ENCODE results near the gene PTPN23. TPM values are rescaled to one million over a fixed set of nuclear protein-coding genes. Genes with fewer than 3 reads are reported as not detected.

The PTPN23 gene
- total RNA-seq, 3 donors from 2014 or later (not counting 1 experiment from before 2014, with no cell fraction given): 49.3 to 73.6 (median 52.0) TPM

- H3K4me1 ChIP-seq (ENCODE audit: control insufficient read depth, insufficient read depth, low read length): no peaks in the 10 kb centered on the region
- over 99% methylated on average over 7 of the region's 7 CpGs for WGBS (ENCODE audit: insufficient coverage)
- H3K27ac ChIP-seq (ENCODE audit: low read length): no peak overlapping the region
- no peaks in the 10 kb centered on the region for H3K27me3 Mint-ChIP-seq (ENCODE audit: low read depth in 2 of 2)
- H3K4me3 Mint-ChIP-seq: no peak overlapping the region
- TF ChIP-seq CTCF (IDR thresholded peaks at IDR 0.05): no peak
- H3K27me3 ChIP-seq (ENCODE audit: control insufficient read depth, insufficient read depth, low read length): no peaks in the 10 kb centered on the region
- no peak for DNase-seq
- H3K9me3 ChIP-seq (ENCODE audit: control insufficient read depth, insufficient read depth, low read length): no peaks in the 10 kb centered on the region
- ATAC-seq: no peak
- no peaks in the 10 kb centered on the region for H3K9me3 Mint-ChIP-seq
- H3K36me3 Mint-ChIP-seq: no peaks in the 10 kb centered on the region
- intact Hi-C loops (cut with micrococcal nuclease): no loop called here
- H3K27ac Mint-ChIP-seq: peak overlapping the region; percentile 56 to 65
- H3K4me3 ChIP-seq (ENCODE audit: low read length): no peak overlapping the region
- peaks cover 0 to 5% of the 10 kb centered on the region in 2 donors for H3K4me1 Mint-ChIP-seq
- peaks cover 74% of the 10 kb centered on the region for H3K36me3 ChIP-seq (ENCODE audit: control insufficient read depth, insufficient read depth, low read length)
Observed at GRCh38 chr3:47413751-47414150, 32.9 kb downstream of the PTPN23 start.

- peaks cover 70% of the 10 kb centered on the region for H3K36me3 ChIP-seq (ENCODE audit: control insufficient read depth, insufficient read depth, low read length)
- no peak overlapping the region for H3K27ac ChIP-seq (ENCODE audit: low read length)
- Mint-ChIP-seq H3K27ac (no peak overlapping the region), H3K4me3 (no peak overlapping the region), H3K27me3 (ENCODE audit: low read depth in 2 of 2) (no peaks in the 10 kb centered on the region), H3K9me3 (no peaks in the 10 kb centered on the region), H3K36me3 (no peaks in the 10 kb centered on the region), H3K4me1 (peaks cover 0 to 5% of the 10 kb centered on the region in 2 donors)
- H3K4me3 ChIP-seq (ENCODE audit: low read length): no peak overlapping the region
- TF ChIP-seq CTCF (IDR thresholded peaks at IDR 0.05): no peak
- no peaks in the 10 kb centered on the region for H3K27me3 ChIP-seq (ENCODE audit: control insufficient read depth, insufficient read depth, low read length)
- H3K9me3 ChIP-seq (ENCODE audit: control insufficient read depth, insufficient read depth, low read length): no peaks in the 10 kb centered on the region
- 98% methylated on average over 3 of the region's 3 CpGs for WGBS (ENCODE audit: insufficient coverage)
- ATAC-seq (no peak), DNase-seq (no peak)
- intact Hi-C loops (cut with micrococcal nuclease): no loop called here
- no peaks in the 10 kb centered on the region for H3K4me1 ChIP-seq (ENCODE audit: control insufficient read depth, insufficient read depth, low read length)
Observed at GRCh38 chr3:47414161-47414564, 33.3 kb downstream of the PTPN23 start.

GRCh38 chr3:47414666-47415587 is 34.1 kb downstream of the PTPN23 start:
- peaks cover 0 to 5% of the 10 kb centered on the region in 2 donors for H3K4me1 Mint-ChIP-seq
- DNase-seq (no peak), ATAC-seq (no peak)
- H3K27ac Mint-ChIP-seq: peak overlapping the region; percentile 56 to 77
- Histone ChIP-seq H3K9me3 (ENCODE audit: control insufficient read depth, insufficient read depth, low read length) (no peaks in the 10 kb centered on the region), H3K4me3 (ENCODE audit: low read length) (no peak overlapping the region), H3K36me3 (ENCODE audit: control insufficient read depth, insufficient read depth, low read length) (peaks cover 66% of the 10 kb centered on the region), H3K27me3 (ENCODE audit: control insufficient read depth, insufficient read depth, low read length) (no peaks in the 10 kb centered on the region), H3K27ac (ENCODE audit: low read length) (no peak overlapping the region), H3K4me1 (ENCODE audit: control insufficient read depth, insufficient read depth, low read length) (no peaks in the 10 kb centered on the region)
- 90% methylated on average over 15 of the region's 16 CpGs for WGBS (ENCODE audit: insufficient coverage)
- H3K36me3 Mint-ChIP-seq: no peaks in the 10 kb centered on the region
- no peak overlapping the region for H3K4me3 Mint-ChIP-seq
- intact Hi-C loops (cut with micrococcal nuclease): no loop called here
- H3K27me3 Mint-ChIP-seq (ENCODE audit: low read depth in 2 of 2): no peaks in the 10 kb centered on the region
- no peak for TF ChIP-seq CTCF (IDR thresholded peaks at IDR 0.05)
- no peaks in the 10 kb centered on the region for H3K9me3 Mint-ChIP-seq

Data from natural killer cell (primary cell).